Left lung (tissue), 10 donors: ENCODE measurements around the gene APIP. TPM values are rescaled to one million over a fixed set of nuclear protein-coding genes. Genes with fewer than 3 reads are reported as not detected.
"Not testable (repeated sequence)": the region's sequence is repeated elsewhere in the genome, so short reads cannot be mapped to it uniquely, and the experiment has no call there.

Source experiments
- ATAC-seq: fragments of 200-7000 bp; cut with Tn5 transposase; one replicate; pipeline ENCODE4 v1.9.1; 2020; ENCODE audit warnings: moderate library complexity
- DNase-seq, 4 donors: peaks; one replicate each; pipeline ENCODE4 v3.0.0-alpha.2; 2013 to 2020
- H3K27ac ChIP-seq, 2 donors: fragments of 200-600 bp; sonication (generic) in 1 of 2; one replicate each; pipeline versions ENCODE4 v1.5.0 to v1.8.0; 2020 to 2021
- H3K27me3 ChIP-seq, 2 donors: fragments of 200-600 bp; sonication (generic) in 1 of 2; one replicate each; pipeline versions ENCODE4 v1.5.0 to v1.8.0; 2020 to 2021
- H3K36me3 ChIP-seq, 2 donors: fragments of 200-600 bp; sonication (generic) in 1 of 2; one replicate each; pipeline versions ENCODE4 v1.5.0 to v1.8.0; 2020 to 2021
- H3K4me1 ChIP-seq, 2 donors: fragments of 200-600 bp; one replicate each; pipeline ENCODE4 v1.8.0; 2021
- H3K4me3 ChIP-seq, 2 donors: fragments of 200-600 bp; sonication (generic) in 1 of 2; one replicate each; pipeline versions ENCODE4 v1.5.0 to v1.8.0; 2020 to 2021; ENCODE audit warnings: mild to moderate bottlenecking in 1 of 2
- H3K9me3 ChIP-seq, 2 donors: fragments of 200-600 bp; sonication (generic) in 1 of 2; one replicate each; pipeline versions ENCODE4 v1.5.0 to v1.8.0; 2020 to 2021
- CTCF ChIP-seq, 2 donors: fragments of 200-600 bp; sonication (generic) in 1 of 2; IDR thresholded peaks; one replicate each; pipeline versions ENCODE4 v1.5.0 to v1.8.0; 2021; ENCODE audit warnings: antibody characterized with exemption in 2 of 2
- intact Hi-C, 2 donors: fragments of 100-400 bp; cut with DNase I; formaldehyde crosslinking; loops; one replicate each; pipeline versions ENCODE4 v1.11.2 to v1.14.2; 2022
- polyA plus RNA-seq, 6 donors: library from polyadenylated mRNA; unstranded; fragments of 120-200 nt; gene quantifications; one replicate each; pipeline ENCODE4 v1.2.1, GENCODE V29; 2013; ENCODE audit not compliant: insufficient read length in 6 of 6
- total RNA-seq, 2 donors: library from RNA; stranded (reverse); fragmentation: NEBNext Ultra II Directional; extraction: Animal tissue kit (Norgen Biotek cat#: 25700); gene quantifications; one replicate each; pipeline ENCODE4 v1.2.1, GENCODE V29; 2021
- donor health status: DM: no; HTN: yes; CAD: no.
- donor health status: DM: no; HTN: no; CAD: no.

Gene APIP
- total and polyA plus RNA-seq, 8 donors = 26.4 to 50.4 (median 35.4) TPM

- ATAC-seq = peak; percentile 17
- Histone ChIP-seq H3K4me3 (peak overlapping the region; percentile 75 to 83), H3K36me3 (peaks cover 0 to 8% of the 10 kb centered on the region in 2 donors), H3K9me3 (no peaks in the 10 kb centered on the region), H3K27ac (peak overlapping the region; percentile 92 to 98), H3K4me1 (peaks cover 6 to 27% of the 10 kb centered on the region in 2 donors), H3K27me3 (no peaks in the 10 kb centered on the region)
- intact Hi-C loops = no loop called here
- DNase-seq = peak in 1 of 4 donors; percentile 48
- TF ChIP-seq CTCF (IDR thresholded peaks at IDR 0.05) = no peak
These were observed 928 bp upstream of the APIP start for GRCh38 chr11:34916843-34917770.

GRCh38 chr11:34915136-34916014 is 804 bp downstream of the APIP start:
- Histone ChIP-seq H3K36me3 (peaks cover 0 to 4% of the 10 kb centered on the region in 2 donors), H3K4me3 (peak overlapping the region; percentile 75 to 83), H3K9me3 (no peaks in the 10 kb centered on the region), H3K27me3 (no peaks in the 10 kb centered on the region), H3K4me1 (peaks cover 6 to 39% of the 10 kb centered on the region in 2 donors), H3K27ac (peak overlapping the region; percentile 92 to 98)
- TF ChIP-seq CTCF (IDR thresholded peaks at IDR 0.05) = no peak
- DNase-seq (peak in 1 of 4 donors; percentile 35), ATAC-seq (peak; percentile 3)
- intact Hi-C loops = no loop called here

- ATAC-seq, intact Hi-C loops, DNase-seq: not testable (repeated sequence)
These were observed 2.6 kb downstream of the APIP start for GRCh38 chr11:34913556-34913955.

GRCh38 chr11:34911676-34912075 is 4.5 kb downstream of the APIP start:
- DNase-seq (no peak), ATAC-seq (no peak)
- peaks cover 0 to 31% of the 10 kb centered on the region in 2 donors for H3K4me1 ChIP-seq
- H3K36me3 ChIP-seq = peaks cover 0 to 4% of the 10 kb centered on the region in 2 donors
- H3K27ac ChIP-seq = no peak overlapping the region
- no peak for TF ChIP-seq CTCF (IDR thresholded peaks at IDR 0.05)
- H3K27me3 ChIP-seq = no peaks in the 10 kb centered on the region
- intact Hi-C loops = no loop called here
- H3K9me3 ChIP-seq = no peaks in the 10 kb centered on the region
- H3K4me3 ChIP-seq = no peak overlapping the region

More at GRCh38 chr11:34913556-34913955, 2.6 kb downstream of the APIP start:
- H3K27ac ChIP-seq, H3K27me3 ChIP-seq, H3K9me3 ChIP-seq, H3K36me3 ChIP-seq, H3K4me3 ChIP-seq: not testable (repeated sequence)
- H3K4me1 ChIP-seq = peaks cover 6 to 50% of the 10 kb centered on the region in 2 donors

GRCh38 chr11:34910817-34911216 is 5.4 kb downstream of the APIP start:
- H3K27me3 ChIP-seq = no peaks in the 10 kb centered on the region
- ATAC-seq = no peak
- no peaks in the 10 kb centered on the region for H3K9me3 ChIP-seq
- no peak for TF ChIP-seq CTCF (IDR thresholded peaks at IDR 0.05)
- DNase-seq = no peak
- intact Hi-C loops = no loop called here
- H3K4me1 ChIP-seq = peaks cover 0 to 31% of the 10 kb centered on the region in 2 donors
- H3K36me3 ChIP-seq = peaks cover 0 to 4% of the 10 kb centered on the region in 2 donors
- no peak overlapping the region for H3K4me3 ChIP-seq
- H3K27ac ChIP-seq = no peak overlapping the region
